ENCODE measurements around the gene MPO. TPM values are rescaled to one million over a fixed set of nuclear protein-coding genes. Genes with fewer than 3 reads are reported as not detected.

The MPO gene
- total RNA-seq, 1 experiment from 2014 or later: 0.19 TPM

- ChIA-PET POLR2A (interaction anchor here (1.4 kb wide), 1 partner anchor 23 kb away, joined by 6 read pairs; the partner anchor contains the start of gene SUPT4H1), CTCF (interaction anchor here (0.7 to 3.0 kb wide), 2 partner anchors 11 to 414 kb away, joined by 4 to 14 read pairs; no protein-coding TSS in a partner anchor)
- no peaks in the 10 kb centered on the region for H3K36me3 Mint-ChIP-seq (ENCODE audit: insufficient read depth, unreplicated experiment)
- peaks cover 43% of the 10 kb centered on the region for H3K27me3 Mint-ChIP-seq (ENCODE audit: insufficient read depth, unreplicated experiment)
- intact Hi-C loops (cut with micrococcal nuclease): no loop called here
- H3K4me3 Mint-ChIP-seq (ENCODE audit: unreplicated experiment): no peak within 1 kb of the TSS
- no peak for TF ChIP-seq CTCF (IDR thresholded peaks at IDR 0.05; ENCODE audit: unreplicated experiment)
- H3K4me1 Mint-ChIP-seq (ENCODE audit: insufficient read depth, unreplicated experiment): no peaks in the 10 kb centered on the region
- BruUV-seq (replicated peaks): no TSS peak
- no peak for DNase-seq (ENCODE audit: unreplicated experiment)
- H3K9me3 Mint-ChIP-seq (ENCODE audit: unreplicated experiment): no peaks in the 10 kb centered on the region
- H3K27ac Mint-ChIP-seq (ENCODE audit: low read depth, unreplicated experiment): no peak within 1 kb of the TSS
Measured at GRCh38 chr17:58328195-58329034, 47.7 kb upstream of the MPO start, which contains the start of gene TSPOAP1. Gene TSPOAP1 (minus strand): TSS chr17:58328795. CDS start chr17:58327920, 875 bp downstream.

- no peak overlapping the region for H3K27ac Mint-ChIP-seq (ENCODE audit: low read depth, unreplicated experiment)
- ChIA-PET POLR2A (interaction anchor here (1.4 kb wide), 1 partner anchor 24 kb away, joined by 6 read pairs; the partner anchor contains the start of gene SUPT4H1), CTCF (interaction anchor here (0.6 to 3.0 kb wide), 3 partner anchors 10 to 1292 kb away, joined by 3 to 14 read pairs (median 4); no protein-coding TSS in a partner anchor)
- H3K36me3 Mint-ChIP-seq (ENCODE audit: insufficient read depth, unreplicated experiment): no peaks in the 10 kb centered on the region
- intact Hi-C loops (cut with micrococcal nuclease): no loop called here
- H3K4me3 Mint-ChIP-seq (ENCODE audit: unreplicated experiment): no peak overlapping the region
- H3K9me3 Mint-ChIP-seq (ENCODE audit: unreplicated experiment): no peaks in the 10 kb centered on the region
- no TSS peak for BruUV-seq (replicated peaks)
- no peak for TF ChIP-seq CTCF (IDR thresholded peaks at IDR 0.05; ENCODE audit: unreplicated experiment)
- H3K27me3 Mint-ChIP-seq (ENCODE audit: insufficient read depth, unreplicated experiment): peaks cover 43% of the 10 kb centered on the region
- H3K4me1 Mint-ChIP-seq (ENCODE audit: insufficient read depth, unreplicated experiment): no peaks in the 10 kb centered on the region
- no peak for DNase-seq (ENCODE audit: unreplicated experiment)
Measured at GRCh38 chr17:58327363-58328194, 46.8 kb upstream of the MPO start.

- H3K27ac Mint-ChIP-seq (ENCODE audit: low read depth, unreplicated experiment): no peak overlapping the region
- ChIA-PET POLR2A (interaction anchor here (1.4 kb wide), 1 partner anchor 25 kb away, joined by 6 read pairs; the partner anchor contains the start of gene SUPT4H1), CTCF (interaction anchor here (3.0 kb wide), 1 partner anchor 10 kb away, joined by 14 read pairs; no protein-coding TSS in a partner anchor)
- BruUV-seq (replicated peaks): no TSS peak
- no peaks in the 10 kb centered on the region for H3K9me3 Mint-ChIP-seq (ENCODE audit: unreplicated experiment)
- peaks cover 43% of the 10 kb centered on the region for H3K27me3 Mint-ChIP-seq (ENCODE audit: insufficient read depth, unreplicated experiment)
- H3K36me3 Mint-ChIP-seq (ENCODE audit: insufficient read depth, unreplicated experiment): no peaks in the 10 kb centered on the region
- no peak overlapping the region for H3K4me3 Mint-ChIP-seq (ENCODE audit: unreplicated experiment)
- DNase-seq (ENCODE audit: unreplicated experiment): no peak
- TF ChIP-seq CTCF (IDR thresholded peaks at IDR 0.05; ENCODE audit: unreplicated experiment): no peak
- intact Hi-C loops (cut with micrococcal nuclease): no loop called here
- peaks cover under 1% of the 10 kb centered on the region for H3K4me1 Mint-ChIP-seq (ENCODE audit: insufficient read depth, unreplicated experiment)
Measured at GRCh38 chr17:58326609-58327362, 46.1 kb upstream of the MPO start.

Data from MCF 10A (cell line).